GM19099 (cell line): ENCODE data around the gene MPL.

Experiments
- POLR2A ChIP-seq: IDR thresholded peaks from 3 replicates; pipeline ENCODE4 v1.6.1; 2011; ENCODE audit warnings: low read depth; ENCODE audit not compliant: insufficient read length; ENCODE audit errors: extremely low read depth

Gene MPL

GRCh38 chr1:43303471-43304313, 33.9 kb upstream of the MPL start:
- no peak for TF ChIP-seq POLR2A

- TF ChIP-seq POLR2A = no peak
These were observed 33.3 kb upstream of the MPL start for GRCh38 chr1:43304314-43304681.

- TF ChIP-seq POLR2A = no peak
These were observed 32.8 kb upstream of the MPL start for GRCh38 chr1:43304771-43305300.

GRCh38 chr1:43305461-43305860, 32.2 kb upstream of the MPL start:
- TF ChIP-seq POLR2A = no peak

- no peak for TF ChIP-seq POLR2A
These were observed 31.5 kb upstream of the MPL start for GRCh38 chr1:43305926-43306687.

GRCh38 chr1:43306688-43307457, 30.7 kb upstream of the MPL start:
- no peak for TF ChIP-seq POLR2A

- no peak for TF ChIP-seq POLR2A
These were observed 30.0 kb upstream of the MPL start for GRCh38 chr1:43307458-43308158.

GRCh38 chr1:43308635-43309404, 28.8 kb upstream of the MPL start:
- no peak for TF ChIP-seq POLR2A

- no peak for TF ChIP-seq POLR2A
These were observed 28.1 kb upstream of the MPL start for GRCh38 chr1:43309405-43310025.

GRCh38 chr1:43311521-43311920, 26.1 kb upstream of the MPL start:
- TF ChIP-seq POLR2A = no peak

GRCh38 chr1:43312212-43312623, 25.4 kb upstream of the MPL start:
- TF ChIP-seq POLR2A = no peak

GRCh38 chr1:43312663-43313515, 24.7 kb upstream of the MPL start:
- TF ChIP-seq POLR2A = no peak
